HEK293T (cell line): ENCODE measurements around the gene CNIH1.

ENCODE experiments used
- CTCF ChIA-PET: fragments of 350-600 bp; formaldehyde crosslinking; extraction: SDS; loops from one replicate; lab custom pipeline; 2021; ENCODE audit warnings: antibody characterized with exemption, inconsistent platforms; lab: Yijun Ruan, JAX
- POLR2A ChIA-PET: fragments of 350-600 bp; formaldehyde crosslinking; extraction: SDS; loops from one replicate; lab custom pipeline; 2020; ENCODE audit warnings: antibody characterized with exemption, inconsistent platforms; lab: Yijun Ruan, JAX
- DNase-seq: peaks from one replicate; pipeline ENCODE4 v3.0.0; 2012; ENCODE audit warnings: mixed read lengths; ENCODE audit errors: extremely low spot score
- ARNT ChIP-seq: fragments of 450-650 bp; IDR thresholded peaks from 2 replicates; pipeline ENCODE4 v1.6.1; 2017; ENCODE audit warnings: mild to moderate bottlenecking
- BHLHE40 ChIP-seq: fragments of 450-650 bp; IDR thresholded peaks from 2 replicates; pipeline ENCODE4 v1.6.1; 2016; ENCODE audit warnings: mild to moderate bottlenecking, moderate library complexity, borderline replicate concordance
- CTBP1 ChIP-seq: fragments of 450-650 bp; IDR thresholded peaks from 2 replicates; pipeline ENCODE4 v1.6.1; 2016; ENCODE audit warnings: borderline replicate concordance
- ELF4 ChIP-seq: fragments of 450-650 bp; IDR thresholded peaks from 2 replicates; pipeline ENCODE4 v1.6.1; 2017; ENCODE audit warnings: antibody characterized with exemption
- FOXA1 ChIP-seq: fragments of 450-650 bp; IDR thresholded peaks from 2 replicates; pipeline ENCODE4 v1.6.1; 2016; ENCODE audit warnings: mild to moderate bottlenecking
- FOXK2 ChIP-seq: fragments of 450-650 bp; IDR thresholded peaks from 2 replicates; pipeline ENCODE4 v1.6.1; 2016; ENCODE audit warnings: mild to moderate bottlenecking
- FOXM1 ChIP-seq: fragments of 450-650 bp; IDR thresholded peaks from 2 replicates; pipeline ENCODE4 v1.6.1; 2017; ENCODE audit warnings: mild to moderate bottlenecking, borderline replicate concordance
- HDGF ChIP-seq: fragments of 450-650 bp; IDR thresholded peaks from 2 replicates; pipeline ENCODE4 v1.6.1; 2017; ENCODE audit warnings: antibody characterized with exemption, borderline replicate concordance
- L3MBTL2 ChIP-seq: fragments of 450-650 bp; conservative IDR thresholded peaks from 2 replicates; pipeline ENCODE4 v1.6.1; 2016; ENCODE audit warnings: mild to moderate bottlenecking
- LEF1 ChIP-seq: fragments of 450-650 bp; IDR thresholded peaks from 2 replicates; pipeline ENCODE4 v1.6.1; 2017; ENCODE audit warnings: mild to moderate bottlenecking, borderline replicate concordance
- NFRKB ChIP-seq: fragments of 450-650 bp; IDR thresholded peaks from 2 replicates; pipeline ENCODE4 v1.6.1; 2016; ENCODE audit warnings: mild to moderate bottlenecking, moderate library complexity
- PKNOX1 ChIP-seq: fragments of 450-650 bp; IDR thresholded peaks from 2 replicates; pipeline ENCODE4 v1.6.1; 2016
- SP1 ChIP-seq: fragments of 450-650 bp; IDR thresholded peaks from 2 replicates; pipeline ENCODE4 v1.6.1; 2017
- SUZ12 ChIP-seq: fragments of 450-650 bp; IDR thresholded peaks from 2 replicates; pipeline ENCODE4 v1.6.1; 2016; ENCODE audit warnings: mild to moderate bottlenecking
- TARDBP ChIP-seq: fragments of 450-650 bp; IDR thresholded peaks from 2 replicates; pipeline ENCODE4 v1.6.1; 2016
- ZNF384 ChIP-seq: fragments of 450-650 bp; IDR thresholded peaks from 2 replicates; pipeline ENCODE4 v1.6.1; 2016

Gene CNIH1

GRCh38 chr14:54451961-54452360, 10.8 kb upstream of the CNIH1 start:
- POLR2A ChIA-PET = no interaction called here
- DNase-seq = no peak
- no peak for TF ChIP-seq ELF4
- CTCF ChIA-PET = no interaction called here

DNA sequence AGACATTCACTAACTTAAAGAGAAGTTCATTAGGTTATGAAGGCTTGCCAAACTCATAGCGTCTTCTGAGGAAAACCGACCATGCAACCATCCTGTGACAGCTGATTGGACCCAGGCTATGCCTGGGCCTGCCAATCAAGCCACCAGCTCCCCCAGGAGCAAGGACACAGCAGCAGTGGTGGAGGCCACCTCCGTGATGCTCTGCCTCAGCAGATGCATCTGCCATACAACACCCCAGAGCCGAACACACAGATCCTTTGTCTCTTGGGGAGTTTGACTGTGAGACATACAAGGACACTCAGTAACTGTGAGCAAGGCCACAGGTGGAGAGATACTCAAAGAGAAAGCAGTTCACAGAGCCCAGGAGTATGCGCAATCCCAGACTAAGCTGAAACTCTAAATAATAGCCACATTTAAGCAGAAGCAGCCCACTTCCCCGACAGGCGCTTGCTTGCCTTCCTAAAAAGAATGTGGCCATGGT, 10.0 kb upstream of the CNIH1 start:
- ChIA-PET POLR2A (no interaction called here), CTCF (no interaction called here)
- no peak for DNase-seq
- TF ChIP-seq ELF4 (no peak), L3MBTL2 (no peak), PKNOX1 (peak; percentile 44), FOXM1 (no peak)

DNA sequence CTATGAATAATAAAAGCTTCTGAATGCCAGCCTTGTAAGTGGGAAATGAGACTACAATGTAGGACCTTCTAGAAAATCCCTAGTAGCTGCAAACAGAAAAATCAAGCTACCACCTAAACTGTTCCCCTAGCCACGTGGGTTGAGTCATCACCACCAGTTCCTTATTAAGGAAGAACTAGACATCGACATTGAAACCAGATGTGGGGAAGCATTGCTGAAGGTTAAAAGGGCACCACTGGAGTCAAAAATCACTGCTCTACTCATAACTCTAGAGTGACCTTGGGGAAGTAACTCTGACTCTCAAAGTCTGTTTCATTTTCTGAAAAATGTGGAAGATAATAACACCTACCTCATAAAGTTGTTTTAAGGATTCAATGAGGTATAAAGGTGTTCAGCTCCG, 9.4 kb upstream of the CNIH1 start:
- ChIA-PET POLR2A (no interaction called here), CTCF (no interaction called here)
- TF ChIP-seq ELF4 = no peak
- no peak for TF ChIP-seq NFRKB
- no peak for TF ChIP-seq PKNOX1
- no peak for TF ChIP-seq LEF1
- no peak for TF ChIP-seq SP1
- TF ChIP-seq ARNT = no peak
- no peak for TF ChIP-seq L3MBTL2
- no peak for TF ChIP-seq FOXK2
- no peak for TF ChIP-seq FOXA1
- TF ChIP-seq SUZ12 = no peak
- TF ChIP-seq TARDBP = no peak
- TF ChIP-seq HDGF = no peak
- TF ChIP-seq CTBP1 = no peak
- no peak for TF ChIP-seq FOXM1
- TF ChIP-seq BHLHE40 = no peak
- no peak for TF ChIP-seq ZNF384
- DNase-seq = no peak

- no peak for DNase-seq
- TF ChIP-seq CTBP1 (no peak), BHLHE40 (no peak), SUZ12 (no peak), NFRKB (no peak), ARNT (no peak)
- POLR2A ChIA-PET = no interaction called here
- CTCF ChIA-PET = no interaction called here
Observed at GRCh38 chr14:54447231-54447692, 6.1 kb upstream of the CNIH1 start.

DNA sequence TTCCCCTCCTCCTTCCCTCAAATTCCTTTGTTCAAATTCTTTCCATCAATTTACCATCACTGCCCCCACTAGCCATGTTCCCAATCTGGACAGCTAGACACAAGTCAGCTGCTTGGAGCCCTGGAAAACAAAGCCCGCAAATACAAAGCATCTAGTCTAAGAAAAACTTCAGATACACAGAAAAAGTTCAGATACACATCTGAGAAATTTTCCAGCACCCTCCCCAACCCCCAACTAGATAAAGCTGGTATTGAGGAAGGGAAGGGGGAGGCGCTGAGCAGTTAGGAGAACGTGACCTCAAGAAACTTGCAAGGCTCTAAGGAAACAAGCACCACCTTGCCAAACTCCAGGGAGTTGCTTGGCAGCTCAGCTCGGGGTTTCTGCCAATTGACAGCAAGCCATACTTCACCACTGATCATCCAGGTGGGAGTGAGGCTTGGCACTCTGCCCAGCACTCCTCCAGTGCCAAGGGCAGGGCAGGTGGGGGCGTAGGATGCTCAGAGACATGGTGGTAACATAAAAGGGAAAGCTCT, 5.1 kb upstream of the CNIH1 start:
- CTCF ChIA-PET = no interaction called here
- DNase-seq = no peak
- POLR2A ChIA-PET = interaction anchor here (0.6 kb wide), 1 partner anchor 81 kb away, joined by 3 read pairs; no protein-coding TSS in a partner anchor
- no peak for TF ChIP-seq FOXK2
- no peak for TF ChIP-seq ARNT
- no peak for TF ChIP-seq NFRKB
- no peak for TF ChIP-seq FOXM1
- TF ChIP-seq PKNOX1 = no peak
- TF ChIP-seq LEF1 = no peak
- TF ChIP-seq CTBP1 = no peak
- no peak for TF ChIP-seq TARDBP
- TF ChIP-seq BHLHE40 = no peak
- no peak for TF ChIP-seq SUZ12
- TF ChIP-seq FOXA1 = no peak
- TF ChIP-seq HDGF = no peak
- TF ChIP-seq ZNF384 = no peak
- TF ChIP-seq SP1 = no peak
- TF ChIP-seq L3MBTL2 = no peak

GRCh38 chr14:54444681-54445080, 3.5 kb upstream of the CNIH1 start:
- TF ChIP-seq CTBP1 = no peak
- TF ChIP-seq PKNOX1 = no peak
- no peak for DNase-seq
- CTCF ChIA-PET = no interaction called here
- POLR2A ChIA-PET = interaction anchor here (1.0 kb wide), 1 partner anchor 43 kb away, joined by 3 read pairs; no protein-coding TSS in a partner anchor
